ENCODE results near the gene ANXA4. TPM values are rescaled to one million over a fixed set of nuclear protein-coding genes. Genes with fewer than 3 reads are reported as not detected.
A peak's percentile ranks its signal among the peaks of the same experiment; 100 is the strongest.

The ANXA4 gene
- total RNA-seq, 1 donor from 2014 or later = 45.1 TPM

- H3K4me3 Mint-ChIP-seq = no peak overlapping the region
- peaks cover 29% of the 10 kb centered on the region for H3K4me1 Mint-ChIP-seq
- H3K36me3 Mint-ChIP-seq = peaks cover 7% of the 10 kb centered on the region
- DNase-seq (ENCODE audit: low spot score in 2 of 2, unreplicated experiment in 2 of 2) = no peak
- no peak for TF ChIP-seq CTCF (IDR thresholded peaks at IDR 0.05; ENCODE audit: unreplicated experiment)
- peak overlapping the region; percentile 88 for H3K27ac Mint-ChIP-seq
- no peaks in the 10 kb centered on the region for H3K9me3 Mint-ChIP-seq
- no peaks in the 10 kb centered on the region for H3K27me3 Mint-ChIP-seq (ENCODE audit: low read depth)
Observed at GRCh38 chr2:69781321-69782248, 39.7 kb downstream of the ANXA4 start.

- no peak for TF ChIP-seq CTCF (IDR thresholded peaks at IDR 0.05; ENCODE audit: unreplicated experiment)
- peaks cover 3% of the 10 kb centered on the region for H3K36me3 Mint-ChIP-seq
- H3K4me1 Mint-ChIP-seq = peaks cover 31% of the 10 kb centered on the region
- no peak overlapping the region for H3K27ac Mint-ChIP-seq
- H3K4me3 Mint-ChIP-seq = no peak overlapping the region
- no peak for DNase-seq (ENCODE audit: low spot score in 2 of 2, unreplicated experiment in 2 of 2)
- H3K9me3 Mint-ChIP-seq = no peaks in the 10 kb centered on the region
- H3K27me3 Mint-ChIP-seq (ENCODE audit: low read depth) = no peaks in the 10 kb centered on the region
Observed at GRCh38 chr2:69784228-69784627, 42.3 kb downstream of the ANXA4 start.

GRCh38 chr2:69785358-69785757, 43.4 kb downstream of the ANXA4 start:
- Mint-ChIP-seq H3K27ac (no peak overlapping the region), H3K36me3 (peaks cover 3% of the 10 kb centered on the region), H3K27me3 (ENCODE audit: low read depth) (no peaks in the 10 kb centered on the region), H3K9me3 (no peaks in the 10 kb centered on the region), H3K4me3 (no peak overlapping the region), H3K4me1 (peaks cover 35% of the 10 kb centered on the region)
- no peak for TF ChIP-seq CTCF (IDR thresholded peaks at IDR 0.05; ENCODE audit: unreplicated experiment)
- DNase-seq (ENCODE audit: low spot score in 2 of 2, unreplicated experiment in 2 of 2) = no peak

GRCh38 chr2:69786052-69786560, 44.2 kb downstream of the ANXA4 start:
- peak overlapping the region; percentile 13 for H3K27ac Mint-ChIP-seq
- H3K4me1 Mint-ChIP-seq = peaks cover 35% of the 10 kb centered on the region

GRCh38 chr2:69789175-69789721, 47.3 kb downstream of the ANXA4 start:
- DNase-seq (ENCODE audit: low spot score in 2 of 2, unreplicated experiment in 2 of 2) = peak in 1 of 2 experiments; percentile 44
- no peak overlapping the region for H3K4me3 Mint-ChIP-seq
- no peak for TF ChIP-seq CTCF (IDR thresholded peaks at IDR 0.05; ENCODE audit: unreplicated experiment)
- H3K9me3 Mint-ChIP-seq = no peaks in the 10 kb centered on the region
- peaks cover 31% of the 10 kb centered on the region for H3K4me1 Mint-ChIP-seq
- H3K36me3 Mint-ChIP-seq = peaks cover 5% of the 10 kb centered on the region
- no peaks in the 10 kb centered on the region for H3K27me3 Mint-ChIP-seq (ENCODE audit: low read depth)
- H3K27ac Mint-ChIP-seq = peak overlapping the region; percentile 97

More at GRCh38 chr2:69786052-69786560, 44.2 kb downstream of the ANXA4 start:
- no peak for DNase-seq (ENCODE audit: low spot score in 2 of 2, unreplicated experiment in 2 of 2)
- H3K9me3 Mint-ChIP-seq = no peaks in the 10 kb centered on the region
- H3K36me3 Mint-ChIP-seq = peaks cover 3% of the 10 kb centered on the region
- no peaks in the 10 kb centered on the region for H3K27me3 Mint-ChIP-seq (ENCODE audit: low read depth)
- no peak for TF ChIP-seq CTCF (IDR thresholded peaks at IDR 0.05; ENCODE audit: unreplicated experiment)
- no peak overlapping the region for H3K4me3 Mint-ChIP-seq

All from mesothelial cell of epicardium (in vitro differentiated cells).